Rectal smooth muscle tissue (tissue), 1 donor: Measurements from ENCODE around the gene ID4.

ENCODE experiments used
- H3K27ac ChIP-seq: one replicate; pipeline ENCODE4 v1.7.0; 2013; ENCODE audit warnings: low read depth, low read length, inconsistent platforms
- H3K27me3 ChIP-seq: one replicate; pipeline ENCODE4 v1.7.0; 2013; ENCODE audit warnings: low read length; ENCODE audit not compliant: control insufficient read depth, insufficient read depth
- H3K36me3 ChIP-seq: one replicate; pipeline ENCODE4 v1.7.0; 2013; ENCODE audit warnings: low read length; ENCODE audit not compliant: control insufficient read depth, insufficient read depth
- H3K4me1 ChIP-seq: one replicate; pipeline ENCODE4 v1.7.0; 2013; ENCODE audit warnings: low read length; ENCODE audit not compliant: control insufficient read depth, insufficient read depth
- H3K4me3 ChIP-seq: one replicate; pipeline ENCODE4 v1.7.0; 2013; ENCODE audit warnings: low read length
- H3K9ac ChIP-seq: one replicate; pipeline ENCODE4 v1.7.0; 2013; ENCODE audit warnings: low read length

The ID4 gene

DNA sequence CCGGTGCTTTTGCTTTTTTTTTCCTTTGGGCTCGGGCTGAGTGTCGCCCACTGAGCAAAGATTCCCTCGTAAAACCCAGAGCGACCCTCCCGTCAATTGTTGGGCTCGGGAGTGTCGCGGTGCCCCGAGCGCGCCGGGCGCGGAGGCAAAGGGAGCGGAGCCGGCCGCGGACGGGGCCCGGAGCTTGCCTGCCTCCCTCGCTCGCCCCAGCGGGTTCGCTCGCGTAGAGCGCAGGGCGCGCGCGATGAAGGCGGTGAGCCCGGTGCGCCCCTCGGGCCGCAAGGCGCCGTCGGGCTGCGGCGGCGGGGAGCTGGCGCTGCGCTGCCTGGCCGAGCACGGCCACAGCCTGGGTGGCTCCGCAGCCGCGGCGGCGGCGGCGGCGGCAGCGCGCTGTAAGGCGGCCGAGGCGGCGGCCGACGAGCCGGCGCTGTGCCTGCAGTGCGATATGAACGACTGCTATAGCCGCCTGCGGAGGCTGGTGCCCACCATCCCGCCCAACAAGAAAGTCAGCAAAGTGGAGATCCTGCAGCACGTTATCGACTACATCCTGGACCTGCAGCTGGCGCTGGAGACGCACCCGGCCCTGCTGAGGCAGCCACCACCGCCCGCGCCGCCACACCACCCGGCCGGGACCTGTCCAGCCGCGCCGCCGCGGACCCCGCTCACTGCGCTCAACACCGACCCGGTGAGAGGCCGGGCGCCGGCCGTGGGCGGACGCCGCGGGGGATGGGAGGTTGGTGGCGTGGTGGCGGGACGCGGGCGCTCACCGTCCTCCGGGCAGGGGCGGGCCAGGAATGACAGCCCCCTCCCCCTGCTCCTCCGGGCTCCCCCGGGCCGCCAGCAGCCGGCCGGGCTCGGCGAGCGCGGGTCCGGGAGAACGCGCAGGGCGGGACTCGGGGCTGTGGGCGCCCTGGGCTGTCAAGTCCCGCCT lies 606 bp downstream of the ID4 start:
- Histone ChIP-seq H3K4me1 (no peaks in the 10 kb centered on the region), H3K36me3 (no peaks in the 10 kb centered on the region), H3K9ac (peak overlapping the region; percentile 37), H3K27me3 (no peaks in the 10 kb centered on the region), H3K27ac (peak overlapping the region; percentile 78), H3K4me3 (peak overlapping the region; percentile 57)

DNA sequence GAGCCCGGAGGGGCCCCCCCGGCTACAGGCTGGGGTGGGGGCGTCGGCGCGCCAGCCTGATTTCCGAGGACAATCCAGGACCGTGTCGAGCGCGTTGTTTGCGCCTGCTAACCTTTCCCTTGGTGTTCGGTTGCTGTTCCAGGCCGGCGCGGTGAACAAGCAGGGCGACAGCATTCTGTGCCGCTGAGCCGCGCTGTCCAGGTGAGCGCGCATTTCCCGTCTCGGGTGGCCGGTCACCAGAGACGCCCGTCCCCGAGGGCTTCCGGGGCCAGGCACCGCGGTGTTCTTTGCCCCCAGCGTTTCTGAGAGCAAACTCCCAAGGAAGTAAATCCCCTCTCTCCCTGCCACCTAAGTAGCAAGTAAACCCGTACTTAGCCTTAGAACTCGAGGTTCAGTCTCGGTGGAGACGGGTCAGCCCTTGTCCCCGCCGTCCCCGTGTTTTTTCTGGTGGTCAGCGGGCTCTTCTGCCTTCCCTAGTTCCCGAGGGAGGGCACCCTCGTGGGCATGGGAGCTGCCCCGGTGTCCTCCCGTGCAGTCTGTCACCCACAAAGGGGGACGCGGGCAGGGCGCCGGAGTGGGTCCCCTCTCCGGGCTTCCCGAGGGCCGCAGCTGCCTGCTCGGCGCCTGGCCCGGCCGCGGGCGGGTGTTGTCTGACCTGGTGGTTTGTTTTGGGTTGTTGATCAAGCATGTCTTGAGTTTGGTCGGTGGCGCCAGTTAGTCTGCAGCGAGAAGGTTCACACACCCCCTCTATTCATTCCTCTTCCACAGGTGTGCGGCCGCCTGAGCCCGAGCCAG lies 1.5 kb downstream of the ID4 start:
- Histone ChIP-seq H3K27ac (peak overlapping the region; percentile 78), H3K27me3 (no peaks in the 10 kb centered on the region)

DNA sequence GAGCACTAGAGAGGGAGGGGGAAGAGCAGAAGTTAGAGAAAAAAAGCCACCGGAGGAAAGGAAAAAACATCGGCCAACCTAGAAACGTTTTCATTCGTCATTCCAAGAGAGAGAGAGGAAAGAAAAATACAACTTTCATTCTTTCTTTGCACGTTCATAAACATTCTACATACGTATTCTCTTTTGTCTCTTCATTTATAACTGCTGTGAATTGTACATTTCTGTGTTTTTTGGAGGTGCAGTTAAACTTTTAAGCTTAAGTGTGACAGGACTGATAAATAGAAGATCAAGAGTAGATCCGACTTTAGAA lies 2.0 kb downstream of the ID4 start:
- no peaks in the 10 kb centered on the region for H3K36me3 ChIP-seq
- H3K4me1 ChIP-seq: no peaks in the 10 kb centered on the region
- H3K27ac ChIP-seq: no peak overlapping the region
- no peak overlapping the region for H3K9ac ChIP-seq
- H3K4me3 ChIP-seq: peak overlapping the region; percentile 57
- H3K27me3 ChIP-seq: no peaks in the 10 kb centered on the region

More for the DNA sequence above, 1.5 kb downstream of the ID4 start:
- Histone ChIP-seq H3K4me1 (no peaks in the 10 kb centered on the region), H3K9ac (peak overlapping the region; percentile 16), H3K36me3 (no peaks in the 10 kb centered on the region), H3K4me3 (peak overlapping the region; percentile 57)

DNA sequence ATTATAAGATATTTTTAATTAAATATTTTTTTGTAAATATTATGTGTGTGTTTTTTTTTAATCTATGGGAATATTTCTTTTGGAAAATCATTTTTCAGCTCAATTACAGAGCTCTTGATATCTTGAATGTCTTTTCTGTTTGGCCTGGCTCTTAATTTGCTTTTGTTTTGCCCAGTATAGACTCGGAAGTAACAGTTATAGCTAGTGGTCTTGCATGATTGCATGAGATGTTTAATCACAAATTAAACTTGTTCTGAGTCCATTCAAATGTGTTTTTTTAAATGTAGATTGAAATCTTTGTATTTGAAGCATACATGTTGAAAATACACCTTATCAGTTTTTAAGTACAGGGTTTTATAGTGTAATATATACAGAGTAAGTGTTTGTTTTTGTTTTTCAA lies 2.6 kb downstream of the ID4 start:
- Histone ChIP-seq H3K4me1 (no peaks in the 10 kb centered on the region), H3K9ac (no peak overlapping the region), H3K27ac (no peak overlapping the region), H3K36me3 (no peaks in the 10 kb centered on the region), H3K27me3 (no peaks in the 10 kb centered on the region), H3K4me3 (no peak overlapping the region)

DNA sequence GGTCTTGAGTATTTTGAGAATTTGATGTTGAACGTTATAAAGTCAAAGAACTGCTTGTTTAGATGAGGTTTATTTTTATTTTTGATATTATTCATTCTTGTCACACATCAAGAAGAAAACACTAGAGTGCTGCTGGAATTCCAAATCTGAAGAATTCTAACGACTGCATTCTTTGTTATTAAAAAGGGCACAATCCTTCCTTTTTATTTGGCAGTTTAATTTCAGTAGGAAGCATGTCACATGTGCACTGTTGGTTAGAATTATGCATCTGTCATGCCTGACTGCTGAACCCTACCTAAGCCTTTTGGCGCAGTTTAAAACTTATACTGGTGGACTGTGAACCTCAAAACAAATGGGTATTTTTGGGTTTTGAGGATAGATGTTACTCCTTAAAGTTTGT lies 4.0 kb downstream of the ID4 start:
- no peaks in the 10 kb centered on the region for H3K27me3 ChIP-seq
- no peak overlapping the region for H3K4me3 ChIP-seq
- H3K4me1 ChIP-seq: no peaks in the 10 kb centered on the region
- H3K9ac ChIP-seq: no peak overlapping the region
- H3K36me3 ChIP-seq: no peaks in the 10 kb centered on the region
- H3K27ac ChIP-seq: no peak overlapping the region

DNA sequence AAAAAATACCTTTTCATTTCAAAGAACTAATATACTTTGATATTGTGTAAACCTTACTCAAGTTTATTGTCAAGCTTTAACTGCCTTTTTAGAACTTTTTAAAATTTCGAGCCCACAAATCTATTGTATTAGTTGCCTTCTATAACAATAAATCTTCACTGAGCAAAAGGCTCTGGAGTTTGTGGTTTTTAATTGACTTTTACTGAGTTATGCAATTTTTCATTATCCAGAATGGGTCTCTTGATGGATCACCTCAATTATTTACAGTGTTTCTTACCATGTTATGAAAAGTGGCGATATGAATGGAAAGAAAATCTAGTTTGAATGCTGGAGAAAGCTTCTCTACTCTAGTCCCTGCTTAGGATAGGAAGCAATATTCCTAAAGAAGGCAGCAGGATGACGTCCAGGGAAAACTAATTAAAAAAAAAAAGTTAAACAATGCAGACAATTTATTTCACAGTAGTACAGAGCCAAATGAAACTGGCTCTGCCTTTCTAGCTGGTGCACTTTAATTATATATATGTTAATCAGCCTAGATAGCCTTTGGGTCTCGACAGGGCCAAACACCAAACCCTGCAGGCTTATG lies 5.0 kb downstream of the ID4 start:
- H3K27me3 ChIP-seq: no peaks in the 10 kb centered on the region
- no peak overlapping the region for H3K4me3 ChIP-seq
- H3K4me1 ChIP-seq: no peaks in the 10 kb centered on the region
- H3K9ac ChIP-seq: no peak overlapping the region
- no peak overlapping the region for H3K27ac ChIP-seq
- H3K36me3 ChIP-seq: no peaks in the 10 kb centered on the region

DNA sequence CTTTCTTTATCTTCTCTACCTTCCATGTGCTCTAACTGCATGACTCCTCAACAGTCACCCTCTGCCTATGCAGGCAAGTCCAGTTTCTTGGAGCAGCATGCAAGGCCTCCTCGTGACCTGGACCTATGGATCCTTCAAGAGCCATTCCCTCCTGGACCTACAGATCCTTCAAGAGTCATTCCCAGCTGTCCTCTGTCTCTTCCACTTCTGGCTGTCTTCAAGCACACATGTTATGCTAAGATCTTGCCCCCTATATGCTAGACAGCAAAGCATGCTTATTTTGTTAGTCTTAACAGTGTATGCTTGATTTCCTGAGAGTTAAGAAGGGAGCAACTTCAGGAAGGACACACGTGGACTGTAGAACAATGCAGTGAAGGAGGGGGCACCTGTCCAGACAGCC lies 7.5 kb downstream of the ID4 start:
- H3K36me3 ChIP-seq: no peaks in the 10 kb centered on the region
- no peak overlapping the region for H3K9ac ChIP-seq
- H3K27ac ChIP-seq: no peak overlapping the region
- H3K4me1 ChIP-seq: no peaks in the 10 kb centered on the region
- no peak overlapping the region for H3K4me3 ChIP-seq
- no peaks in the 10 kb centered on the region for H3K27me3 ChIP-seq

DNA sequence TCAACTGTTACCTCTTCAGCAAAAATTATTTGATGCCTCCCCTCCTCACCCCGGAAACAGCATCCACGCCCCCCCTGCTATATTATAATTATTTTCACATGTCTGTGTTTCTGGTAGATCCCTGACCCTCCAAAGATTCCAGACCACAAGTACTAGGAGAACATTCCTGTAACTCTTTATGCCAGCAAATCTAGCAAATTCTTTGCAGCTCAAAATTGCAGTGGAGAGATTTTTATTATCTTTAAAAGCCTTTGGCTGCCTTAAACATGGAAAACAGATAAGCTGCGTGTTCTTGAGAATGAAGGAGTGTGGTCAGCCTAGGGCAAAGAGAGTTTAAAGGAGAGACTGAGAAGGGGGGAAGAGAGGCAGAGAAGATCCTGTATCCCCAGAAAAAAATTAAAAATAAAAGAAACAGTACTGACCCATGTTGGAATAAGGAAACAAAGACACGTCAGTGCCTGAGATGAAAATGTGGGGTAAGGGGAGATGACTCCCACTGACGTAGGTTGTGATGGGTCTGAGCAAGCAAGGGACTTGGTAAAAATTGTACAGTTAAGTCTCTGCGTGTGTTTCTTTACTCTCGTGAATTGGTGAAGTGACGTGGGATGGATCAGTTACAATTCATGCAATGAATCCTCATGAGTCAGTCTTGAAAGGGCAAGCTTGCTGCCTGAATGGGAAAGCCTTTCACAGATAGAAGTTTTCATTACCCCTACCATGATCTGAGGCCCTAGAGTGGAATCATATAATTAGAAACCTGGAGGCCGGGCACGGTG lies 8.3 kb downstream of the ID4 start:
- H3K36me3 ChIP-seq: no peaks in the 10 kb centered on the region
- no peaks in the 10 kb centered on the region for H3K4me1 ChIP-seq
- no peaks in the 10 kb centered on the region for H3K27me3 ChIP-seq
- no peak overlapping the region for H3K4me3 ChIP-seq
- no peak overlapping the region for H3K9ac ChIP-seq
- no peak overlapping the region for H3K27ac ChIP-seq

DNA sequence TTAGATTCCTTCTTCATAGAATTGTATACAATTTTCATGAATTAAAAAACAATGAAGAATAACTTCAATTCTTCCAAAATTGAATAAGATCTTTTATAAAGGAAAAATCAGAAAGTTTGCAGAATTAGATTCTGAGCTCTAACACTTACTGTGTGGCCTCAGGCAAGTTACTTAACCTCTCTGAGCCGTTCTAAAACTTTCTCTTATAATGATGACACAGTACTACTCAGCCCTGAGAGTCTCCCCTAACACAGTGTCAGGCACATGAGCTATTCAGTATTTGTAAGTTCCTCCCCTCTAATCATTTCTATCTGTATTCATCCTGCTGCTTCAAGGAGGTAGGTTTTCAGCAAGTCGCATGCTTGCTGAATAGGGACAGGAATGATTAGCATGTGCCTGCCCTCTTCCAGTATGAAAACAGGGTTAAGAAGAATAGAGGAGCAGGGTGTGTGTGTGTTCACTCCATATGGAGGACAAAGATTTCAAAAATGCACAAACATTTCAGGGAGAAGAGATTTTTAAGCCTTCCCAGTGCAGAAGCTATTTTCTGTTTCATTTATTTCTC lies 11.4 kb downstream of the ID4 start:
- no peaks in the 10 kb centered on the region for H3K27me3 ChIP-seq
- no peaks in the 10 kb centered on the region for H3K36me3 ChIP-seq
- H3K27ac ChIP-seq: no peak overlapping the region
- no peak overlapping the region for H3K9ac ChIP-seq
- peaks cover 6% of the 10 kb centered on the region for H3K4me1 ChIP-seq
- H3K4me3 ChIP-seq: no peak overlapping the region

DNA sequence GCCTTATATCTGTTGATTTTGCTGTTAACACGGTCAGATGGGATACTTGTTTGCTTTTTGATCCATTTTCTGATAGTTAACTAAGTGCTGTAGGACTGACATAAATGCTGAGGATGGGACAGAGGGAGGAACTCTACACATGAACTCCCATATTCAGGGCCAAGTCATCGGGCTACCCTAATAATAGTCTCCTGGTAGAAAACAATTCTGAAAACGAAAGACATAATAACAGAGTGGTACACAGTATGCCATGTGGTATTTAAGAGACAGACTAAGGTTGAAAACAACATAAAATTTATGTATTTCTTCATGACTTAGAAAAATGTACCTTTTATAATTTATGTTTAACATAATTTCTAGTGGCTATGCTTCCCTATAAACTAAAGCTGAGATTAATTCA lies 12.0 kb downstream of the ID4 start:
- Histone ChIP-seq H3K9ac (no peak overlapping the region), H3K4me3 (no peak overlapping the region), H3K27ac (no peak overlapping the region), H3K27me3 (no peaks in the 10 kb centered on the region), H3K4me1 (peaks cover 6% of the 10 kb centered on the region), H3K36me3 (no peaks in the 10 kb centered on the region)

DNA sequence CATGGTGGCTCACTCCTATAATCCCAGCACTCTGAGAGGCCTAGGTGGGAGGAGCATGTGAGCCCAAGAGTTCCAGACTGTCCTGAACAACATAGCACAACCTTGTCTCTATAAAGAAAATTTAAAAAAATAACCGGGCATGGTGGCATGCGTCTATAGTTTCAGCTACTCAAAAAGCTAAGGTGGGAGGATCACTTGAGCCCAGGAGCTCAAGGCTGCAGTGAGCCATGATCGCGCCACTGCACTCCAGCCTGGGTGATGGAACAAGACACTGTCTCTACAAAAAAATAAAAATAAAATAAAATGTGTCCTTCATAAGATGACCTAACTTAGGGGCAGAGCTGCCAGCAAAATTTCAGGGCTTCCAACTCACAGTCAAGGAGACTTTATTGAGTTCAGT lies 12.6 kb downstream of the ID4 start:
- no peaks in the 10 kb centered on the region for H3K27me3 ChIP-seq
- H3K27ac ChIP-seq: no peak overlapping the region
- no peak overlapping the region for H3K4me3 ChIP-seq

More for the DNA sequence above, 12.6 kb downstream of the ID4 start:
- peaks cover 6% of the 10 kb centered on the region for H3K4me1 ChIP-seq
- no peaks in the 10 kb centered on the region for H3K36me3 ChIP-seq
- H3K9ac ChIP-seq: no peak overlapping the region
